H1 (cell line): ENCODE results near the gene PKM.

Source experiments
- CREB1 ChIP-seq: IDR thresholded peaks from 2 replicates; pipeline ENCODE4 v1.6.1; 2012; ENCODE audit warnings: inconsistent platforms
- EZH2 ChIP-seq: fragments of 200-600 bp; sonication (generic); IDR thresholded peaks from 2 replicates; pipeline ENCODE4 v1.7.1; 2012; ENCODE audit warnings: low read depth, mild to moderate bottlenecking, moderate library complexity, low read length, inconsistent platforms; ENCODE audit not compliant: severe bottlenecking
- POLR2A ChIP-seq, 2 experiments: IDR thresholded peaks; 1 replicate in 1 of 2; 2 replicates in 1 of 2; pipeline ENCODE4 v1.6.1; 2011; ENCODE audit warnings: low read depth in 2 of 2, low read length in 2 of 2, mild to moderate bottlenecking in 2 of 2; ENCODE audit errors: control extremely low read depth in 1 of 2
- POLR2AphosphoS5 ChIP-seq: IDR thresholded peaks from 2 replicates; pipeline ENCODE4 v1.6.1; 2011; ENCODE audit warnings: low read depth, low read length
- RNF2 ChIP-seq: fragments of 200-900, 300-1000 bp; sonication (generic); IDR thresholded peaks from 2 replicates; pipeline ENCODE4 v1.7.1; 2016; ENCODE audit warnings: borderline replicate concordance, low read depth, mild to moderate bottlenecking, antibody characterized with exemption, low read length; ENCODE audit not compliant: poor library complexity, severe bottlenecking; ENCODE audit errors: missing control alignments
- TCF12 ChIP-seq: IDR thresholded peaks from 2 replicates; pipeline ENCODE4 v1.6.1; 2011; ENCODE audit warnings: low read depth, mild to moderate bottlenecking, low read length
- TF ChIP-seq, protein P1 (sequence below), 3 experiments: IDR thresholded peaks; 1 replicate in 2 of 3; 2 replicates in 1 of 3; pipeline versions ENCODE4 v1.5.1 to v1.6.1; 2011; ENCODE audit warnings: low read length in 3 of 3, mild to moderate bottlenecking in 3 of 3, inconsistent platforms in 2 of 3, low read depth in 1 of 3, moderate library complexity in 1 of 3; ENCODE audit not compliant: insufficient read depth in 1 of 3; ENCODE audit errors: control extremely low read depth in 1 of 3
- TF ChIP-seq, protein P2 (sequence below): IDR thresholded peaks from 2 replicates; pipeline ENCODE4 v1.6.1; 2012; ENCODE audit warnings: inconsistent platforms

DNA sequence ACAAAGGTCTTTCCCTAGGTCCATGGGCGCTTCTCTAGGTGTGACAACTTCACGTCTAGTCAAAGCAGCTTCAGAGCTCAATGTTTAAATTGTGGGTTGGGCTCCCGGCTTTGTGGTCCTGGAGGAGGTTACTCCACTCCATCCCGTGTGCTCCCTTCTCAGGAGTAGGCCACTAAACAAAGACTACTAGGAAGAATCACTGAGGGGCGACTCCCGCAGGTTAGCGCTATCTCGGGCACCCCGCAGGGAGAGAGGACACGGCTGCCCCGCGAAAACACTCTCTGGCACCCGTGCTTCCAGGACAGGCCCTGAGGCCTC lies 40.9 kb upstream of the PKM start:
- TF ChIP-seq RNF2 = no peak
- TF ChIP-seq, protein P1, sequence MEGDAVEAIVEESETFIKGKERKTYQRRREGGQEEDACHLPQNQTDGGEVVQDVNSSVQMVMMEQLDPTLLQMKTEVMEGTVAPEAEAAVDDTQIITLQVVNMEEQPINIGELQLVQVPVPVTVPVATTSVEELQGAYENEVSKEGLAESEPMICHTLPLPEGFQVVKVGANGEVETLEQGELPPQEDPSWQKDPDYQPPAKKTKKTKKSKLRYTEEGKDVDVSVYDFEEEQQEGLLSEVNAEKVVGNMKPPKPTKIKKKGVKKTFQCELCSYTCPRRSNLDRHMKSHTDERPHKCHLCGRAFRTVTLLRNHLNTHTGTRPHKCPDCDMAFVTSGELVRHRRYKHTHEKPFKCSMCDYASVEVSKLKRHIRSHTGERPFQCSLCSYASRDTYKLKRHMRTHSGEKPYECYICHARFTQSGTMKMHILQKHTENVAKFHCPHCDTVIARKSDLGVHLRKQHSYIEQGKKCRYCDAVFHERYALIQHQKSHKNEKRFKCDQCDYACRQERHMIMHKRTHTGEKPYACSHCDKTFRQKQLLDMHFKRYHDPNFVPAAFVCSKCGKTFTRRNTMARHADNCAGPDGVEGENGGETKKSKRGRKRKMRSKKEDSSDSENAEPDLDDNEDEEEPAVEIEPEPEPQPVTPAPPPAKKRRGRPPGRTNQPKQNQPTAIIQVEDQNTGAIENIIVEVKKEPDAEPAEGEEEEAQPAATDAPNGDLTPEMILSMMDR (IDR thresholded peaks at IDR 0.05; ENCODE audit: control extremely low read depth in 1 of 3, insufficient read depth in 1 of 3, low read depth in 1 of 3, low read length in 3 of 3) = no peak
- TF ChIP-seq POLR2A (IDR thresholded peaks at IDR 0.05; ENCODE audit: control extremely low read depth in 1 of 2, low read depth in 2 of 2, low read length in 2 of 2) = no peak
- TF ChIP-seq, protein P2, sequence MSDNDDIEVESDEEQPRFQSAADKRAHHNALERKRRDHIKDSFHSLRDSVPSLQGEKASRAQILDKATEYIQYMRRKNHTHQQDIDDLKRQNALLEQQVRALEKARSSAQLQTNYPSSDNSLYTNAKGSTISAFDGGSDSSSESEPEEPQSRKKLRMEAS = no peak
- no peak for TF ChIP-seq EZH2
- no peak for TF ChIP-seq POLR2AphosphoS5
- no peak for TF ChIP-seq TCF12
- no peak for TF ChIP-seq CREB1
